GM12891 (cell line): Measurements from ENCODE around the gene CLPTM1L.

ENCODE experiments used
- DNase-seq: peaks from one replicate; pipeline ENCODE4 v3.0.0; 2011; ENCODE audit warnings: low spot score; ENCODE audit not compliant: insufficient read length
- FAIRE-seq: peaks from 2 replicates; lab custom pipeline; 2011; peaks lifted over from hg19 to GRCh38; lab: Jason Lieb, UNC
- PAX5 ChIP-seq: IDR thresholded peaks from 2 replicates; pipeline ENCODE4 v1.6.1; 2011; ENCODE audit warnings: low read length, moderate library complexity, mild to moderate bottlenecking; ENCODE audit not compliant: insufficient read depth, severe bottlenecking
- POLR2A ChIP-seq: IDR thresholded peaks from 2 replicates; pipeline ENCODE4 v1.6.1; 2011; ENCODE audit warnings: low read depth, low read length, control low read depth
- POLR2AphosphoS5 ChIP-seq: IDR thresholded peaks from 2 replicates; pipeline ENCODE4 v1.6.1; 2011; ENCODE audit warnings: low read depth, low read length, control low read depth
- POU2F2 ChIP-seq: IDR thresholded peaks from 2 replicates; pipeline ENCODE4 v1.6.1; 2011; ENCODE audit warnings: low read depth, mild to moderate bottlenecking, control low read depth, low read length, moderate library complexity
- SPI1 ChIP-seq: IDR thresholded peaks from 2 replicates; pipeline ENCODE4 v1.6.1; 2011; ENCODE audit warnings: low read depth, low read length, control low read depth
- TAF1 ChIP-seq: IDR thresholded peaks from 2 replicates; pipeline ENCODE4 v1.6.1; 2011; ENCODE audit warnings: low read depth, low read length, control low read depth

CLPTM1L gene

DNA sequence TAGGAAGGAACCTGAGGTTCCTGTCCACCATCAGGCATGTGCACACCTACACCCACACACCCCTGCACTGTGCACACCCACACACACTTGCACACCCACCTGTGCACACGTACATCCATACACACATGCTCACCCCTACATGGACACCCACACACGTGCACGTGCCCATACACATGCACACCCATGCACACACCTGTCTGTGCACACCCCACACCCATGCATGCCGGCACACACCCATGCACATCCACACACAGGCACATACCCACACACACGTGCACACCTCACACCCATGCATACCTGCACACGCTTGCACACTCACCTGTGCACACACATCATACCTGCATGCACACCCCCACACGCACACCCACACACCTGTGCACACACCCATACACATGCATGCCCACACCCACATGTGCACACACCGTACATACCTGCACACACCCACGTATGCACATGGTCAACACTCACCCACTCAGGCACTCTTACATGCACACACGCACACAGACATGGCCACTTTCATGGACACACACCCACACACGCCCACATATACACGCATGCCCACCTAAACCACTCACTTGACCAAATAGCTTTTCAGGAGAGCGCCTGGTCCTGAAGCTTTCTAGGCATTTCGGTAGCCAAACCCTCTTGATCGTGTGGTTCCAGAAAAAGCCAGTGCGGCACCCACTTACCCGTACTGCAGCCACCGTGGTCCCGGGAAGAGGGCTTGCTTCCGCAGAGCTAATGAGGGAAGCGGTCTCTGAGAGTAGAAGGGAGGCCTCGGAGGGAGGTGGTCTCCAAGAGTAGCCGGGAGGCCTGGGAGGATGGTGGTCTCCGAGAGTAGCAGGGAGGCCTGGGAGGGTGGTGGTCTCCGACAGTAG, 36.7 kb upstream of the CLPTM1L start:
- TF ChIP-seq PAX5, result no peak
- no peak for TF ChIP-seq SPI1
- TF ChIP-seq POLR2AphosphoS5, result no peak
- no peak for TF ChIP-seq POLR2A
- no peak for TF ChIP-seq TAF1
- TF ChIP-seq POU2F2, result no peak
- DNase-seq (no peak), FAIRE-seq (peak; percentile 51)

DNA sequence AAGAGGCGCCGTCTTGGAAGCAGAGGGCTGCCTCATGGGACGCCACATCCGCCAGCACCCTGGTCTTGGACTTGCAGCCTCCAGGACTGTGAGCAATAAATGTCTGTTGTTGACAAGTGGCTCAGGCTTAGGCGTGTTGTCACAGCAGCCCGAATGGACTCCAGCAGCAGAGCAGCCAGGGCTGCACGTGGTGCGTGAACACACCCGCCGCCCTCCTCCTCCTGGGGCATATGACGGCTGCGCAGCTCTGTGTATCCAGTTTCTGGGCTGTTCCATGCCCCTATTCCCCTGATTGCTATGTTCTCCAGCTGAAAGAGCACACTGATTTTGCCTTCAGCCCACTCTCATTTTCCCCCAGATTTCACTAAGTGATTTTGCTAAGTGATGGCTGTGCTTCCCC, 36.0 kb upstream of the CLPTM1L start:
- FAIRE-seq (no peak), DNase-seq (no peak)
- TF ChIP-seq POLR2AphosphoS5 (no peak), PAX5 (no peak), POLR2A (no peak), POU2F2 (no peak), SPI1 (no peak), TAF1 (no peak)

DNA sequence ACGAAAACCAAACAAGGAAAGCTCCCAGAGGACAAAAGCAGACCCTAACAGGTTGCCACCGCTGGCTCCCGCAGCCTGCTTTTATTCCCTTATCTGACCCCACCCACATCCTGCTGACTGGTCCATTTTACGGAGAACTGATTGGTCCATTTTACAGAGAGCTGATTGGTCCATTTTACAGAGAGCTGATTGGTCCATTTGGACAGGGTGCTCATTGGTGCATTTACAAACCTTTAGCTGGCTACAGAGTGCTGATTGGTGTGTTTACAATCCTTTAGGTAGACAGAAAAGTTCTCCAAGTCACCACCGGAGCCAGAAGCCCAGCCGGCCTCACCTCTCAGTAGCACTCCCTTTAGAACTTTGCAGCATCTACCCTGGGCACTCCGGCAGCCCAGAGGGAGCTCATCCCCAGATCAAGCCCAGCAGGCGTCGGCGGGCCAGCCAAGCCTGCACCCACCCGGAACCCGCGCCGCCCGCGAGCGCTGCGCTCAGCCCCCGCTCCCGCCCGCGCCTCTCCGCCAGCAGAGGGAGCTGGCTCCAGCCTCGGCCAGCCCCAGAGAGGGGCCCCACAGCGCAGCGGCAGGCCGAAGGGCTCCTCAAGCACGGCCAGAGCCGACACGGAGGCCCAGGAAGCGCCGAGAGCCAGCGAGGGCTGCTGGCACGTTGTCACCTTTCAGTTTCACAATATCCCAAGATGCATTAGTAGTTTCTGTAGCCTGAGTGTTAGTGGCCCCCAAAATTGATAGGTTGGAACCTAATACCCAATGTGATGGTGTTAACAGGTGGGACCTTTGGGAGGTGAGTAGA, 35.3 kb upstream of the CLPTM1L start:
- peak; percentile 54 for DNase-seq
- TF ChIP-seq TAF1 (no peak), PAX5 (no peak), POLR2AphosphoS5 (no peak), SPI1 (no peak), POLR2A (no peak), POU2F2 (no peak)
- no peak for FAIRE-seq

DNA sequence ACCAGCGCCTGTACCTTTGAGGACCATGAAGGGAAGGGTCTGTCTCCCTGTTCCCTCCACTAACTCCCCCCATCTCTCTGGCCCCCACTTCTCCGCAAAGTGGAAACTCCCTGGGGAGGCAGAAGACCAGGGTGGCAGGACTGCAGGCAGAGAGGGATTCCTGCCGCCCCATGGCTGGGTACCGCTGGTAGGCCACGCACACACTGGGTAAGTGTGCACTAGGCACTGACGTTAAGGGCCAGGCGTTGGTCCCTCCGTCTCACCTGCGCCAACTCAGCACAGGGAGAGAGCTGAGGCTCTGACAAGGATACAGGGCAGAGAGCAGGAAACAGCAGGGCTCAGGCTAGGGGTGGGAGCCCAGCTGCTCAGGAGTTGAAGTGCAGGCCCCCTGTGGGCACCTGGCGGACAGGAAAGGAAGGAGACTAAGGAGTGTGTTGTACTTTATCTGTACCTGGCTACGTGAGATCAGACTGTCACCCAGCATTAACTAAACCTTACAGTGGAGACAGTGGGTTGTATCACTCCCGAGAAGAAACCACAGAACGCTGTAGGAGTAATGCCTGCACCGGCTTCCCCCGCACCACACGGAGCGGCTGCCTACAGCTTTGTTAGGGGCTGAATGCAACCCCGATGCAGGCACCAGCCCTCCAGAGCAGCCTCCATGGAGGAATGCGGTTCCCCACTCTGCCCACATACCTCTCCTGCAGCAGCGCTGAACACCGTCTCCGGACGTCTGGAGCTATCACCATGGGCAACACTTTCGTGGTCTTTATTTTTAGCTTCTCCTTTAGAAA, 34.2 kb upstream of the CLPTM1L start:
- FAIRE-seq (no peak), DNase-seq (no peak)
- TF ChIP-seq POLR2AphosphoS5 (no peak), PAX5 (no peak), POLR2A (no peak), SPI1 (no peak), TAF1 (no peak), POU2F2 (no peak)

DNA sequence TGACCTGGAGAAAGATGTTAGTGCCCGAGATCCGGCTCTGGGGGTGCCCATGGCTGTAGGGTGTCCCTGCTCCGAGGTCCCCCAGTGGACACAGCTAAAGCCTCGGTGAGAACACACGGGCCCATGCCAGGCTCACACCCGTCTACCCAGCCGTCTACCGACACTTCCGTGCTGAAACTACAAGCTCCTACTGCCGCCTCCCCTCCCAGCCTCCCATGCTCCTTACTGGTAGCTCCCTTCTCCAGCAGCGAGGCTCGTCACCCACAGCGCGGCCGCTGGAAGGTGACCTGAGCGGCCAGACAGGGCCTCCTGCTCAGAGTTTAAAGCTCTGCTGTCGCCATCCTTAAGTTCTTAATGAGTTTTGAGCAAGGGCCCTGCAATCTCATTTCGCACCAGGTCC, 33.2 kb upstream of the CLPTM1L start:
- FAIRE-seq (no peak), DNase-seq (no peak)
- TF ChIP-seq POU2F2, result no peak
- no peak for TF ChIP-seq POLR2AphosphoS5
- TF ChIP-seq PAX5, result no peak
- TF ChIP-seq TAF1, result no peak
- TF ChIP-seq SPI1, result no peak
- no peak for TF ChIP-seq POLR2A

DNA sequence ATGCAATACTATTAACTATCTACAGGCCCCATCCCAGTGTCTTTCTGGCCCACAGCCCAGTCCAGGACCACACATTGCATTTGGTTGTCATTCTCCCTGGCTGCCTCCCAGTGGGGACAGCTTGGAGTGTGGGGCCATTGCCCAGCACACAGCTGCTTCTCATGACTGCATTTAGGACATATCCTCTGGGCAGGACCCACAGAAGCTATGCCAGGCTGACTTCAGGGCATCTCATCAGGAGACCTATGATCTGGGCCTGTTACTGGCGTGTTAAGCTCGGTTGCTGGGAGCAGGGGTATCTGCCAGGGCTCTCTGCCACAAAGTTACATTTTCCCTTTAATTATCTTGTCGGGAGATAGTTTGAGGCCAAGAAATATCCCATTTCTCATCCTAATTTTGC, 32.1 kb upstream of the CLPTM1L start:
- DNase-seq (no peak), FAIRE-seq (no peak)
- TF ChIP-seq POLR2A, result no peak
- no peak for TF ChIP-seq SPI1
- no peak for TF ChIP-seq POU2F2
- TF ChIP-seq POLR2AphosphoS5, result no peak
- TF ChIP-seq PAX5, result no peak
- TF ChIP-seq TAF1, result no peak

DNA sequence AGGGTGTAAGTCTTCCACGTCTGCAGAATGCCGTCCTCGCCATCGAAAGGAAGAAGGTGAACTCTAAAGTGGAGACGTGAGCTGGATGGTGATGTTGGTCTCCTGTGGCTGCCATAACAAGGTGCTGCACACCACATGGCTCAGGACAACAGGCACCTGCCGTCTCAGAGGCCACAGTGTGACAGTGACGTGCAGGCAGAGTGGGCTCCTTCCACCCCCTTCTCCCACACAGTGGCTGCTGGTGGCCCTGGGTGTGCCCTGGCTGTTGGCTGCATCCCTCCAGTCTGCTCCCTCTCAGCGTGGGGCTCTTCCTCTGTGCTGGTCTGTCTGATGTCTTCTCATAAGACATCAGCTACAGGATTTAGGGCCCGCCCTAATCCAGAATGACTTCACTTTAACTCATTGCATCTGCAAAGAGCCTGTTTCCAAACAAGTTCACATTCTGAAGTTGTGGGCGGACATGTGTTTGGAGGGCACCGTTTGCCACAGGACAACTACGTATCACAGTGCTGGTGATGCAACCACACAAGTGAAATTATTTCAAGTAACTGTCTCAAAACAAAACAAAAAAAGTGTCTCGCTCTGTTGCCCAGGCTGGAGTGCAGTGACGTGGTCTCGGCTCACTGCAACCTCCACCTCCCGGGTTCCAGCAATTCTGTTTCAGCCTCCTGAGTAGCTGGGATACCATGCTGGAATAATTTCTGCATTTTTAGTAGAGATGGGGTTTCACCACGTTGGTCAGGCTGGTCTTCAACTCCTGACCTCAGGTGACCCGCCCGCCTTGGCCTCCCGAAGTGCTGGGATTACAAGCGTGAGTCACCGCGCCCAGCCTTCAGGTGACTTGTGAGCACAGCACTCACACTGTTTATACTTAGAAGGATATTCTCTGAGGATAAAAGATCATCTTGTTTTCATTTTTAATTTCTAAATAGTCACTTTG, 31.2 kb upstream of the CLPTM1L start:
- FAIRE-seq, result no peak
- no peak for DNase-seq
- TF ChIP-seq POLR2AphosphoS5 (no peak), SPI1 (no peak), POLR2A (no peak), TAF1 (no peak), POU2F2 (no peak), PAX5 (no peak)

DNA sequence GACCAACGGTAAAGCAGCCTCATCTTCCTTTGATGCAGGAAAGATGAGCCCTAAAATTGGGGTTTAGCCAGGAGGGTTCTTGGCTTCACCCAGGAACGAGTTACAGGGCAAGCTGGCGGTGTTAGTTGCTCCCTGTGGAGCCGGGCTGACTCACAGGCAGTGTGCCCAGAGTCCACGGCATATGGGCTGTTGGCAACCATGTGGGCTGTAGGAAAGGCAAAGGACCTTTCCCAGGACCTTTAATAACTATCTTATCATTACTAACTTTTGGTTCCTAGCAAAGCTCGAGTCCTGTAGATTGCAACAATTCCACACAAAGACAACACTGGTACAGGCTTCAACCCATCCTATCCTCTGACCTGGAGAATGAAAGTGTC, 29.8 kb upstream of the CLPTM1L start:
- DNase-seq (no peak), FAIRE-seq (no peak)
- TF ChIP-seq PAX5 (no peak), TAF1 (no peak), SPI1 (no peak), POLR2AphosphoS5 (no peak), POLR2A (no peak), POU2F2 (no peak)
